ENCODE results near the gene SETDB2. TPM values are rescaled to one million over a fixed set of nuclear protein-coding genes. Genes with fewer than 3 reads are reported as not detected.

The SETDB2 gene
- polyA plus RNA-seq, 1 donor from 2014 or later = 14.6 TPM

DNA sequence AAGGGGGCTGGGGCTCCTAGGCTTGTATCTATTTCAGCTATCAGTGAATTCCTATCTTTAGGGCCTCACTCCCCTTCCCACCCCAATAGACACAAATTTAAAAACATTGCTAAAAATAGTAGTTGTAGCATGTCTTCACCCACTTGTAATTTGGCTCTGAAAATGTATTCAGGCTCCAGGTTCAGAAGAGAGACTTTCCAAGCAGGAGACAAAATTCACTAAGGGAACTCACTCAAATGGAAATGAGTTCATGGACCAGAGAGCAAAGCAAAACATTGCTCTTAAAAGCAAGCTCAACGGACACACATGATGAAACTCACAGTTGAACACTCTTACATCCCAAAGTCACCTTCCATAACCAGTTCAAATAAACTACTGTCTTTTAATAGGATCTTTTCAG is 88.5 kb downstream of the SETDB2 start:
- Histone ChIP-seq H3K9me2 (ENCODE audit: insufficient read depth, low read length) (no peaks in the 10 kb centered on the region), H3K27me3 (ENCODE audit: insufficient read depth, low read depth, low read length) (no peaks in the 10 kb centered on the region), H3K36me3 (ENCODE audit: insufficient read depth, low read length) (no peaks in the 10 kb centered on the region), H3K79me2 (replicated peaks; ENCODE audit: insufficient read depth, low read length) (no peaks in the 10 kb centered on the region), H2AFZ (ENCODE audit: low read depth, low read length) (no peak overlapping the region), H3K9ac (ENCODE audit: low read length) (no peak overlapping the region), H3K27ac (ENCODE audit: low read length) (no peak overlapping the region), H3K9me3 (ENCODE audit: low read length) (no peaks in the 10 kb centered on the region), H3K4me2 (ENCODE audit: low read length) (no peak overlapping the region), H3K4me3 (ENCODE audit: low read length) (no peak overlapping the region), H3F3A (ENCODE audit: insufficient read depth, low read length, poor library complexity, severe bottlenecking) (no peaks in the 10 kb centered on the region), H4K20me1 (ENCODE audit: insufficient read depth) (no peaks in the 10 kb centered on the region)
- TF ChIP-seq, protein P1, sequence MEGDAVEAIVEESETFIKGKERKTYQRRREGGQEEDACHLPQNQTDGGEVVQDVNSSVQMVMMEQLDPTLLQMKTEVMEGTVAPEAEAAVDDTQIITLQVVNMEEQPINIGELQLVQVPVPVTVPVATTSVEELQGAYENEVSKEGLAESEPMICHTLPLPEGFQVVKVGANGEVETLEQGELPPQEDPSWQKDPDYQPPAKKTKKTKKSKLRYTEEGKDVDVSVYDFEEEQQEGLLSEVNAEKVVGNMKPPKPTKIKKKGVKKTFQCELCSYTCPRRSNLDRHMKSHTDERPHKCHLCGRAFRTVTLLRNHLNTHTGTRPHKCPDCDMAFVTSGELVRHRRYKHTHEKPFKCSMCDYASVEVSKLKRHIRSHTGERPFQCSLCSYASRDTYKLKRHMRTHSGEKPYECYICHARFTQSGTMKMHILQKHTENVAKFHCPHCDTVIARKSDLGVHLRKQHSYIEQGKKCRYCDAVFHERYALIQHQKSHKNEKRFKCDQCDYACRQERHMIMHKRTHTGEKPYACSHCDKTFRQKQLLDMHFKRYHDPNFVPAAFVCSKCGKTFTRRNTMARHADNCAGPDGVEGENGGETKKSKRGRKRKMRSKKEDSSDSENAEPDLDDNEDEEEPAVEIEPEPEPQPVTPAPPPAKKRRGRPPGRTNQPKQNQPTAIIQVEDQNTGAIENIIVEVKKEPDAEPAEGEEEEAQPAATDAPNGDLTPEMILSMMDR (IDR thresholded peaks at IDR 0.05; ENCODE audit: poor library complexity, severe bottlenecking) = no peak
- TF ChIP-seq EZH2 (IDR thresholded peaks at IDR 0.05; ENCODE audit: borderline replicate concordance, insufficient read depth, low read length, poor library complexity, severe bottlenecking) (no peak), TAF1 (IDR thresholded peaks at IDR 0.05; ENCODE audit: low read depth) (no peak), EP300 (conservative IDR thresholded peaks at IDR 0.05; ENCODE audit: poor library complexity, severe bottlenecking) (no peak), RAD21 (conservative IDR thresholded peaks at IDR 0.05) (no peak), SMC3 (conservative IDR thresholded peaks at IDR 0.05; ENCODE audit: poor library complexity) (no peak), POLR2AphosphoS5 (IDR thresholded peaks at IDR 0.05) (no peak), MXI1 (conservative IDR thresholded peaks at IDR 0.05; ENCODE audit: poor library complexity, severe bottlenecking) (no peak)
- TF ChIP-seq, protein P2, sequence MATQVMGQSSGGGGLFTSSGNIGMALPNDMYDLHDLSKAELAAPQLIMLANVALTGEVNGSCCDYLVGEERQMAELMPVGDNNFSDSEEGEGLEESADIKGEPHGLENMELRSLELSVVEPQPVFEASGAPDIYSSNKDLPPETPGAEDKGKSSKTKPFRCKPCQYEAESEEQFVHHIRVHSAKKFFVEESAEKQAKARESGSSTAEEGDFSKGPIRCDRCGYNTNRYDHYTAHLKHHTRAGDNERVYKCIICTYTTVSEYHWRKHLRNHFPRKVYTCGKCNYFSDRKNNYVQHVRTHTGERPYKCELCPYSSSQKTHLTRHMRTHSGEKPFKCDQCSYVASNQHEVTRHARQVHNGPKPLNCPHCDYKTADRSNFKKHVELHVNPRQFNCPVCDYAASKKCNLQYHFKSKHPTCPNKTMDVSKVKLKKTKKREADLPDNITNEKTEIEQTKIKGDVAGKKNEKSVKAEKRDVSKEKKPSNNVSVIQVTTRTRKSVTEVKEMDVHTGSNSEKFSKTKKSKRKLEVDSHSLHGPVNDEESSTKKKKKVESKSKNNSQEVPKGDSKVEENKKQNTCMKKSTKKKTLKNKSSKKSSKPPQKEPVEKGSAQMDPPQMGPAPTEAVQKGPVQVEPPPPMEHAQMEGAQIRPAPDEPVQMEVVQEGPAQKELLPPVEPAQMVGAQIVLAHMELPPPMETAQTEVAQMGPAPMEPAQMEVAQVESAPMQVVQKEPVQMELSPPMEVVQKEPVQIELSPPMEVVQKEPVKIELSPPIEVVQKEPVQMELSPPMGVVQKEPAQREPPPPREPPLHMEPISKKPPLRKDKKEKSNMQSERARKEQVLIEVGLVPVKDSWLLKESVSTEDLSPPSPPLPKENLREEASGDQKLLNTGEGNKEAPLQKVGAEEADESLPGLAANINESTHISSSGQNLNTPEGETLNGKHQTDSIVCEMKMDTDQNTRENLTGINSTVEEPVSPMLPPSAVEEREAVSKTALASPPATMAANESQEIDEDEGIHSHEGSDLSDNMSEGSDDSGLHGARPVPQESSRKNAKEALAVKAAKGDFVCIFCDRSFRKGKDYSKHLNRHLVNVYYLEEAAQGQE (IDR thresholded peaks at IDR 0.05; ENCODE audit: borderline replicate concordance) = no peak

DNA sequence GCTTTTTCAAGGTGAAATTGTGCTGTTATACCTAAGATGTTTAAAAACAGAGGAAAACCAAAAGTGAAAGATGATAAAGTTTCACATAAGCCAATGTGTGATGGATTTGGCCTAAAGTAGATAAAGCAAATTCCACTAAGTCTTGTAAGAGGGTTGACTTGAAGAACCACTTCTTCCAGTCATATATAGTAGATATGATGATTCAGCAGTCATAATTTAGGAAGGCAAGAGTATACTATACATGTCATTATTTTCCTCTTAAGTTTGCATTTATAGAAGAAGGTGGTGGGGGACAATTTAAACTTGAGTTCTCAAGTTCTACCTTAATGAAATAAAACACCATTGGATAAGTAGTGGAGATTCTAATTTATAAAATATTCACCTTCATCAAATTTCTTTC is 88.9 kb downstream of the SETDB2 start:
- Histone ChIP-seq H3K36me3 (ENCODE audit: insufficient read depth, low read length) (no peaks in the 10 kb centered on the region), H3K27ac (ENCODE audit: low read length) (no peak overlapping the region), H4K20me1 (ENCODE audit: insufficient read depth) (no peaks in the 10 kb centered on the region)

More for the DNA sequence above, 88.9 kb downstream of the SETDB2 start:
- H3K9me3 ChIP-seq (ENCODE audit: low read length) = no peaks in the 10 kb centered on the region
- no peaks in the 10 kb centered on the region for H3K9me2 ChIP-seq (ENCODE audit: insufficient read depth, low read length)
- no peak overlapping the region for H3K4me2 ChIP-seq (ENCODE audit: low read length)
- no peaks in the 10 kb centered on the region for H3F3A ChIP-seq (ENCODE audit: insufficient read depth, low read length, poor library complexity, severe bottlenecking)
- H3K4me3 ChIP-seq (ENCODE audit: low read length) = no peak overlapping the region
- no peak for TF ChIP-seq EZH2 (IDR thresholded peaks at IDR 0.05; ENCODE audit: borderline replicate concordance, insufficient read depth, low read length, poor library complexity, severe bottlenecking)
- TF ChIP-seq TAF1 (IDR thresholded peaks at IDR 0.05; ENCODE audit: low read depth) = no peak
- TF ChIP-seq POLR2AphosphoS5 (IDR thresholded peaks at IDR 0.05) = no peak
- TF ChIP-seq, protein P1 (IDR thresholded peaks at IDR 0.05; ENCODE audit: poor library complexity, severe bottlenecking) = no peak
- no peak for TF ChIP-seq SMC3 (conservative IDR thresholded peaks at IDR 0.05; ENCODE audit: poor library complexity)
- TF ChIP-seq EP300 (conservative IDR thresholded peaks at IDR 0.05; ENCODE audit: poor library complexity, severe bottlenecking) = no peak
- no peak overlapping the region for H3K9ac ChIP-seq (ENCODE audit: low read length)
- H3K27me3 ChIP-seq (ENCODE audit: insufficient read depth, low read depth, low read length) = no peaks in the 10 kb centered on the region
- no peak overlapping the region for H2AFZ ChIP-seq (ENCODE audit: low read depth, low read length)
- no peaks in the 10 kb centered on the region for H3K79me2 ChIP-seq (replicated peaks; ENCODE audit: insufficient read depth, low read length)
